GM12873 (cell line): ENCODE measurements around the gene WFDC6.

Experiments used
- CTCF ChIP-seq: IDR thresholded peaks from 2 replicates; pipeline ENCODE4 v1.5.1; 2012; ENCODE audit warnings: low read depth, mild to moderate bottlenecking, moderate library complexity, low read length, control low read depth; ENCODE audit not compliant: insufficient read depth; ENCODE audit errors: missing control alignments

The WFDC6 gene

GRCh38 chr20:45564760-45565276 is 25.5 kb upstream of the WFDC6 start:
- no peak for TF ChIP-seq CTCF

GRCh38 chr20:45555198-45555597 is 15.9 kb upstream of the WFDC6 start:
- TF ChIP-seq CTCF = no peak

- no peak for TF ChIP-seq CTCF
Observed at GRCh38 chr20:45552456-45552855, 13.2 kb upstream of the WFDC6 start.

- no peak for TF ChIP-seq CTCF
Observed at GRCh38 chr20:45550765-45551164, 11.5 kb upstream of the WFDC6 start.

GRCh38 chr20:45548410-45548809 is 9.1 kb upstream of the WFDC6 start:
- TF ChIP-seq CTCF = no peak

GRCh38 chr20:45547206-45547770 is 8.0 kb upstream of the WFDC6 start, which contains the start of gene EPPIN:
TSS of gene EPPIN (minus strand) at chr20:45547401. CDS start at chr20:45547357, 44 bp downstream.
- no peak for TF ChIP-seq CTCF

GRCh38 chr20:45545754-45546453 is 6.6 kb upstream of the WFDC6 start:
- TF ChIP-seq CTCF = no peak
